Fibroblast of lung (primary cell): ENCODE results near the gene RNF168. TPM values are rescaled to one million over a fixed set of nuclear protein-coding genes. Genes with fewer than 3 reads are reported as not detected.
"Not testable (repeated sequence)": the region's sequence is repeated elsewhere in the genome, so short reads cannot be mapped to it uniquely, and the experiment has no call there.

Experiments used
- DNase-seq, 2 donors: peaks; one replicate each; pipeline versions ENCODE4 v3.0.0 to v3.0.0-alpha.2; 2010; ENCODE audit warnings: low read depth in 2 of 2
- H2AFZ ChIP-seq: 2 replicates; pipeline ENCODE4 v1.5.1; 2012; ENCODE audit warnings: low read length, control low read depth, inconsistent platforms
- H3K27ac ChIP-seq: 2 replicates; pipeline ENCODE4 v1.5.1; 2011; ENCODE audit warnings: low read length, control low read depth; ENCODE audit not compliant: insufficient read depth
- H3K27me3 ChIP-seq: 2 replicates; pipeline ENCODE4 v1.5.1; 2011; ENCODE audit warnings: mild to moderate bottlenecking, low read length; ENCODE audit not compliant: control insufficient read depth, insufficient read depth
- H3K36me3 ChIP-seq: 2 replicates; pipeline ENCODE4 v1.5.1; 2011; ENCODE audit warnings: low read length; ENCODE audit not compliant: control insufficient read depth, insufficient read depth
- H3K4me1 ChIP-seq: 2 replicates; pipeline ENCODE4 v1.5.1; 2011; ENCODE audit warnings: low read length; ENCODE audit not compliant: control insufficient read depth, insufficient read depth; ENCODE audit errors: extremely low read depth
- H3K4me2 ChIP-seq: 2 replicates; pipeline ENCODE4 v1.5.1; 2011; ENCODE audit warnings: low read length, control low read depth; ENCODE audit not compliant: insufficient read depth; ENCODE audit errors: extremely low read depth
- H3K4me3 ChIP-seq, 4 experiments: fragments of 200-600 bp in 1 of 4; sonication (generic) in 1 of 4; replicated peaks in 1 of 4; 2 replicates each; pipeline ENCODE4 v1.5.1; 2011 to 2016; ENCODE audit warnings: low read length in 4 of 4, low read depth in 3 of 4, mild to moderate bottlenecking in 3 of 4, control low read depth in 2 of 4, inconsistent platforms in 1 of 4, mixed read lengths in 1 of 4; ENCODE audit not compliant: insufficient read depth in 1 of 4; ENCODE audit errors: control extremely low read depth in 1 of 4
- H3K79me2 ChIP-seq: 2 replicates; pipeline ENCODE4 v1.5.1; 2012; ENCODE audit warnings: mild to moderate bottlenecking, low read length, inconsistent platforms; ENCODE audit not compliant: control insufficient read depth, insufficient read depth
- H3K9ac ChIP-seq: 2 replicates; pipeline ENCODE4 v1.5.1; 2011; ENCODE audit warnings: mild to moderate bottlenecking, low read length, control low read depth; ENCODE audit not compliant: insufficient read depth
- H3K9me3 ChIP-seq: 2 replicates; pipeline ENCODE4 v1.5.1; 2012; ENCODE audit warnings: low read depth, low read length; ENCODE audit not compliant: control insufficient read depth, insufficient read depth
- H4K20me1 ChIP-seq: 2 replicates; pipeline ENCODE4 v1.5.1; 2011; ENCODE audit warnings: low read length; ENCODE audit not compliant: control insufficient read depth, insufficient read depth; ENCODE audit errors: extremely low read depth
- EZH2 ChIP-seq: IDR thresholded peaks from 2 replicates; pipeline ENCODE4 v1.5.1; 2012; ENCODE audit warnings: low read length, control low read depth, mild to moderate bottlenecking; ENCODE audit errors: missing control alignments
- polyA plus RNA-seq, 2 donors: library from polyadenylated mRNA; depleted of rRNA in 1 of 2; stranded (reverse) in 1 of 2; unstranded in 1 of 2; fragments of >200 nt; gene quantifications; 2 replicates each; pipeline ENCODE4 v1.2.1, GENCODE V29; 2011 to 2012; ENCODE audit warnings: missing spikeins in 1 of 2
- total RNA-seq: library from RNA; depleted of rRNA; stranded (reverse); fragments of >200 nt; gene quantifications from 2 replicates; pipeline ENCODE4 v1.2.1, GENCODE V29; 2014
- TF ChIP-seq, protein P1 (sequence below), 2 donors: IDR thresholded peaks in 1 of 2; conservative IDR thresholded peaks in 1 of 2; 1 replicate in 1 of 2; 2 replicates in 1 of 2; pipeline ENCODE4 v1.5.1; 2011 to 2012; ENCODE audit warnings: low read length in 2 of 2, control low read depth in 1 of 2, inconsistent platforms in 1 of 2, low read depth in 1 of 2, mild to moderate bottlenecking in 1 of 2

RNF168 gene
- total and polyA plus RNA-seq, 2 donors (not counting 1 experiment from before 2014, with no cell fraction given) = 3.1 to 13.7 TPM

DNA sequence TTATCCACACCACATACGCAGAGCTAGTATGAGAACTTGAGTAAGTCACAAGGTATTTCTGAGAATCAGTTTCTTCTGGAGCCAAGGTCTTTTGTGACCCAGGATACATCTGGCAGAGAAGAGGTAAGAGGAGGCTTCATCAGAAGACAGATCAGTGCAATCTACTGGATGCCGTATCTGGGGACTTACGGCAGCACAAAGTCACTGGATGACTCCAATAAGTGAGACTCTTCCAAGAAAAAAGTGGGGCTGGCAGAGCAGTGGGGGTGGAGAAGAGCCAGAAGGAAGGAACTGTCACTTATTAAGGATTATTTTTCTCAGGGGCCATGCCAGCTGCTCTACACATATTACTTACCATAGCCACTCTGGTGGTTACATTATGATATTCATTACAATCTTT, 39.8 kb downstream of the RNF168 start:
- no peak overlapping the region for H2AFZ ChIP-seq

DNA sequence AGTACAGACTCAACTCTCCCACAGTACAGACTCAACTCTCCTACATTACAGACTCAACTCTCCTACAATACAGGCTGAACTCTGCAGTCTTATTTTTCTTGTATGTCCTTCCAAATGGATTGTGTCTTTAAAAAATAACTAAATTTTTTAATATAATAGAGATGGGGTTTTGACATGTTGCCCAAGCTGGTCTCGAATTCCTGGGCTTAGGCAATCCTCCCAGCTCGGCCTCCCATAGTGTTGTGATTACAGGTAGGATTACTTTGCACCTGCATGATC, 40.2 kb downstream of the RNF168 start:
- Histone ChIP-seq H3K27ac (no peak overlapping the region), H3K4me2 (no peak overlapping the region), H4K20me1 (no peaks in the 10 kb centered on the region), H3K4me3 (no peak overlapping the region), H3K4me1 (no peaks in the 10 kb centered on the region), H3K36me3 (no peaks in the 10 kb centered on the region), H3K79me2 (no peaks in the 10 kb centered on the region), H3K9ac (no peak overlapping the region), H3K9me3 (no peaks in the 10 kb centered on the region), H2AFZ (no peak overlapping the region), H3K27me3 (no peaks in the 10 kb centered on the region)
- no peak for DNase-seq
- no peak for TF ChIP-seq EZH2
- TF ChIP-seq, protein P1, sequence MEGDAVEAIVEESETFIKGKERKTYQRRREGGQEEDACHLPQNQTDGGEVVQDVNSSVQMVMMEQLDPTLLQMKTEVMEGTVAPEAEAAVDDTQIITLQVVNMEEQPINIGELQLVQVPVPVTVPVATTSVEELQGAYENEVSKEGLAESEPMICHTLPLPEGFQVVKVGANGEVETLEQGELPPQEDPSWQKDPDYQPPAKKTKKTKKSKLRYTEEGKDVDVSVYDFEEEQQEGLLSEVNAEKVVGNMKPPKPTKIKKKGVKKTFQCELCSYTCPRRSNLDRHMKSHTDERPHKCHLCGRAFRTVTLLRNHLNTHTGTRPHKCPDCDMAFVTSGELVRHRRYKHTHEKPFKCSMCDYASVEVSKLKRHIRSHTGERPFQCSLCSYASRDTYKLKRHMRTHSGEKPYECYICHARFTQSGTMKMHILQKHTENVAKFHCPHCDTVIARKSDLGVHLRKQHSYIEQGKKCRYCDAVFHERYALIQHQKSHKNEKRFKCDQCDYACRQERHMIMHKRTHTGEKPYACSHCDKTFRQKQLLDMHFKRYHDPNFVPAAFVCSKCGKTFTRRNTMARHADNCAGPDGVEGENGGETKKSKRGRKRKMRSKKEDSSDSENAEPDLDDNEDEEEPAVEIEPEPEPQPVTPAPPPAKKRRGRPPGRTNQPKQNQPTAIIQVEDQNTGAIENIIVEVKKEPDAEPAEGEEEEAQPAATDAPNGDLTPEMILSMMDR (conservative IDR thresholded peaks at IDR 0.05 in 1 of 2, IDR thresholded peaks at IDR 0.05 in 1 of 2; ENCODE audit: low read depth in 1 of 2, low read length in 2 of 2) = no peak

More for the DNA sequence above, 39.8 kb downstream of the RNF168 start:
- TF ChIP-seq, protein P1 (conservative IDR thresholded peaks at IDR 0.05 in 1 of 2, IDR thresholded peaks at IDR 0.05 in 1 of 2; ENCODE audit: low read depth in 1 of 2, low read length in 2 of 2) = no peak
- no peak for TF ChIP-seq EZH2
- DNase-seq = no peak
- H3K36me3 ChIP-seq = no peaks in the 10 kb centered on the region
- H3K4me2 ChIP-seq = no peak overlapping the region
- no peak overlapping the region for H3K27ac ChIP-seq
- no peak overlapping the region for H3K9ac ChIP-seq
- no peak overlapping the region for H3K4me3 ChIP-seq
- no peaks in the 10 kb centered on the region for H4K20me1 ChIP-seq
- no peaks in the 10 kb centered on the region for H3K79me2 ChIP-seq
- no peaks in the 10 kb centered on the region for H3K9me3 ChIP-seq
- no peaks in the 10 kb centered on the region for H3K4me1 ChIP-seq
- H3K27me3 ChIP-seq = no peaks in the 10 kb centered on the region

DNA sequence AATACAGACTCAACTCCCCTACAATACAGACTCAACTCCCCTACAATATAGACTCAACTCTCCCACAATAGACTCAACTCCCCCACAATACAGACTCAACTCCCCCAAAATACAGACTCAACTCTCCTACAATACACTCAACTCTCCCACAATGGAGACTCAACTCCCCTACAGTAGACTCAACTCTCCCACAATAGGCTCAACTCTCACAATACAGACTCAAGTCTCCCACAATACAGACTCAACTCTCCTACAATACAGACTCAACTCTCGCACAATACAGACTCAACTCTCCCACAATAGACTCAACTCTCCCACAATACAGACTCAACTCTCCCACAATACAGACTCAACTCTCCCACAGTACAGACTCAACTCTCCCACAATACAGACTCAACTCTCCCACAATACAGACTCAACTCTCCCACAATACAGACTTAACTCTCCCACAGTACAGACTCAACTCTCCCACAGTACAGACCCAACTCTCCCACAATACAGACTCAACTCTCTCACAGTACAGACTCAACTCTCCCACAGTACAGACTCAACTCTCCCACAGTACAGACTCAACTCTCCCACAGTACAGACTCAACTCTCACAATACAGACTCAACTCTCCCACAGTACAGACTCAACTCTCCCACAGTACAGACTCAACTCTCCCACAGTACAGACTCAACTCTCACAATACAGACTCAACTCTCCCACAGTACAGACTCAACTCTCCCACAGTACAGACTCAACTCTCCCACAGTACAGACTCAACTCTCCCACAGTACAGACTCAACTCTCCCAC, 40.7 kb downstream of the RNF168 start:
- not testable (repeated sequence) for H4K20me1 ChIP-seq, H3K36me3 ChIP-seq, H3K79me2 ChIP-seq, H3K4me1 ChIP-seq, H3K9me3 ChIP-seq, H3K27ac ChIP-seq, H3K4me3 ChIP-seq, H3K9ac ChIP-seq, H3K27me3 ChIP-seq, H2AFZ ChIP-seq, DNase-seq, H3K4me2 ChIP-seq
